ACC112 (cell line): ENCODE data around the gene SMIM14.
"Not testable (repeated sequence)": the region's sequence is repeated elsewhere in the genome, so short reads cannot be mapped to it uniquely, and the experiment has no call there.

Experiments
- H2AFZ ChIP-seq: fragments of 200-600 bp; sonication (generic); one replicate; pipeline ENCODE4 v1.6.0; 2017; ENCODE audit warnings: antibody characterized with exemption, low read length; ENCODE audit not compliant: unreplicated experiment
- H3K27ac ChIP-seq: fragments of 200-600 bp; sonication (generic); 2 replicates; pipeline ENCODE4 v1.5.1; 2014; ENCODE audit warnings: low read depth, mild to moderate bottlenecking, antibody characterized with exemption, low read length, moderate library complexity
- H3K27me3 ChIP-seq: fragments of 200-600 bp; sonication (generic); 2 replicates; pipeline ENCODE4 v1.6.1; 2014; ENCODE audit warnings: mild to moderate bottlenecking, antibody characterized with exemption, low read length, moderate library complexity, mixed read lengths; ENCODE audit not compliant: insufficient read depth
- H3K36me3 ChIP-seq: fragments of 200-600 bp; sonication (generic); 2 replicates; pipeline ENCODE4 v1.6.1; 2016; ENCODE audit warnings: mild to moderate bottlenecking, antibody characterized with exemption, low read length, moderate library complexity, mixed read lengths; ENCODE audit not compliant: insufficient read depth
- H3K4me1 ChIP-seq: fragments of 200-600 bp; sonication (generic); one replicate; pipeline ENCODE4 v1.6.1; 2016; ENCODE audit warnings: low read length, mixed read lengths; ENCODE audit not compliant: insufficient read depth, unreplicated experiment, control insufficient read depth
- H3K4me3 ChIP-seq: fragments of 200-600 bp; sonication (generic); 2 replicates; pipeline ENCODE4 v1.5.1; 2014; ENCODE audit warnings: mild to moderate bottlenecking, low read depth, low read length
- H3K79me2 ChIP-seq: fragments of 200-600 bp; sonication (generic); one replicate; pipeline ENCODE4 v1.6.0; 2016; ENCODE audit warnings: low read length; ENCODE audit not compliant: control insufficient read depth, unreplicated experiment, insufficient read depth

The SMIM14 gene

DNA sequence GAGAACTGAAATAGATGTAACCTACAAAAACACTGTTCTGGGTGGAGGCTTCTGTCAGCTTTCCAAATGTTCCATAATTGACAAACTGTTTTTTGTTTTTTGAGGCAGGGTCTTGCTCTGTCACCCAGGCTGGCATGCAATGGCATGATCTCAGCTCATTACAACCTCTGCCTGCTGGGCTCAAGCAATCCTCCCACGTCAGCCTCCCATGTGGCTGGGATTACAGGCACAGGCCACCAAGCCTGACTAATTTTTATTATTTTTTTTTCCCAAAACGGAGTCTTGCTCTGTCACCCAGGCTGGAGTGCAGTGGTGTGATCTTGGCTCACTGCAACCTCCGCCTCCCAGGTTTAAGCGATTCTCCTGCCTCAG, 136.0 kb downstream of the SMIM14 start:
- H3K27me3 ChIP-seq, H2AFZ ChIP-seq, H3K79me2 ChIP-seq: not testable (repeated sequence)
- Histone ChIP-seq H3K27ac (peak overlapping the region; percentile 97), H3K4me1 (peaks cover 39% of the 10 kb centered on the region), H3K36me3 (peaks cover 47% of the 10 kb centered on the region), H3K4me3 (peak overlapping the region; percentile 20; the same call in 1 of the 2 replicates)

- H3K4me1 ChIP-seq: peaks cover 39% of the 10 kb centered on the region
- H3K79me2 ChIP-seq: peaks cover 3% of the 10 kb centered on the region
- H3K27me3 ChIP-seq: no peaks in the 10 kb centered on the region
- peak overlapping the region; percentile 20; the same call in 1 of the 2 replicates for H3K4me3 ChIP-seq
- peak overlapping the region; percentile 97 for H3K27ac ChIP-seq
- no peak overlapping the region for H2AFZ ChIP-seq
- peaks cover 47% of the 10 kb centered on the region for H3K36me3 ChIP-seq
These were observed 136.5 kb downstream of the SMIM14 start for GRCh38 chr4:39502019-39502663.

DNA sequence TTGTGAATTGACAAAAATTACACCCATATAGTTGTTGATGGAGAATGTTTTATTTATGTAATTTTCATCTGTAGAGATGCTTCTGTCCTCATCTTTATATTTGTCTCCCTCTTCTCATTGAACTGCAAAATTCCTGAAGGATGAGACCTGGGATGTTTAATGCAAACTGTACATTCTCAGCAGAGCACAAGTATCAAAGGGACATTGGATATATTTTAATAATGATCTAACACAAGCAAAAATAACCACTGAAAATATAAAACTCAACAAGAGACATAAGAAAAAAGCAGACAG, 140.0 kb downstream of the SMIM14 start:
- Histone ChIP-seq H3K79me2 (peaks cover 3% of the 10 kb centered on the region), H3K4me3 (no peak overlapping the region), H3K27me3 (no peaks in the 10 kb centered on the region), H3K36me3 (peaks cover 27% of the 10 kb centered on the region), H3K27ac (peak overlapping the region; percentile 1; the same call in 1 of the 2 replicates), H3K4me1 (peaks cover 30% of the 10 kb centered on the region), H2AFZ (no peak overlapping the region)

DNA sequence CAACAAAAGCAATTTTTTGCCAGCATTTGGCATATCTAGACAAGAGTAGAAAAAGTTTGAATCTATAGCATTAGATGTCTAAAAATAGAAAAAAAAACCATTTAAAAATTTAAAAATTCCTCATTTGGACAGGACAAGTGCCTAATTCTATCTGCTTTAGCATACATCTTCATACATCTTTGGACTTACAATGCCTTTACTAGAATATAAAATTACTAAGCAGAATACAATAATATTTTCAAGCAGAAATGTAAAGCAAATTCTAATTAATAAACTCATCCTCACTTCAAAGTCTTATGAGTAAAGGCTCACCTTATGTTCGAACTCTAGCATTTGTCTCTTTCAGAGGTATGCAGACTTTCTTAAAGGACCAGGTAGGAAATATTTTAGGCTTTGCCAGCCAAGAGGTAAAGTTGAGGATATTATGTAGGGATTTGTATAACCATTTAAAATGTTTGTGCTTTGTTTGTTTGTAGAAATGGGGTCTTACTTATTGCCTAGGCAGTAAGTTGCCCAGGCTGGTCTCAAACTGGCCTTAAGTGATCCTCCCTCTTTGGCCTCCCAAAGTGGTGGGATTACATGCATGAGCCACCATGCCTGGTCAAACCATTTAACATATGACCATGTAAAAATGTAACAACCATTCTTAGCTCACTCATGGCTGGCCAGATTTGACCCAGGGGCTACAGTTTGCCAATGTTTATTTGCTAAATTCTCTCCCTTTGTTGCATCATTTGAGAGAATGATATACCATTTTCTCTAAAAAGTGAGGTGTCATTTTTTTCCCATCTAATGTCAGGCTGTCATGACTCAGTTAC, 140.5 kb downstream of the SMIM14 start:
- peaks cover 3% of the 10 kb centered on the region for H3K79me2 ChIP-seq
- peak overlapping the region; percentile 1; the same call in 1 of the 2 replicates for H3K27ac ChIP-seq
- no peak overlapping the region for H3K4me3 ChIP-seq
- no peaks in the 10 kb centered on the region for H3K27me3 ChIP-seq
- H3K4me1 ChIP-seq: peaks cover 24% of the 10 kb centered on the region
- peaks cover 21% of the 10 kb centered on the region for H3K36me3 ChIP-seq
- H2AFZ ChIP-seq: no peak overlapping the region
